HCT116 (cell line): ENCODE data around the gene FGF18. TPM values are rescaled to one million over a fixed set of nuclear protein-coding genes. Genes with fewer than 3 reads are reported as not detected.

Experiments
- ATAC-seq: fragments of 200-7000 bp; cut with Tn5 transposase; 2 replicates; pipeline ENCODE4 v1.9.1; 2020; ENCODE audit warnings: mild to moderate bottlenecking, moderate library complexity
- BruUV-seq: library from RNA; stranded (reverse); fragments of 400-500 nt; replicated peaks from 2 replicates; lab custom pipeline; 2021; lab: Mats Ljungman, UMichigan
- CTCF ChIA-PET: fragments of 300-600 bp; sonication (Branson Sonifier 250); formaldehyde crosslinking; loops from one replicate; lab custom pipeline; 2021; ENCODE audit warnings: antibody characterized with exemption; lab: Charles Lee
- POLR2A ChIA-PET: fragments of 300-600, 350-600 bp; sonication (Branson Sonifier 250); formaldehyde crosslinking; loops from one replicate; lab custom pipeline; 2021; ENCODE audit warnings: antibody characterized with exemption; lab: Charles Lee
- RAD21 ChIA-PET, 2 experiments: fragments of 300-600 bp; sonication (Branson Sonifier 250); formaldehyde crosslinking; loops; one replicate each; lab custom pipeline; 2023; ENCODE audit warnings: low total read pairs in 2 of 2; ENCODE audit not compliant: uncharacterized antibody in 2 of 2, unreplicated experiment in 2 of 2, low non-redundant PET in 1 of 2; lab: Charles Lee
- DNase-seq: peaks from one replicate; pipeline ENCODE4 v3.0.0-alpha.2; 2010; ENCODE audit warnings: low read depth, low spot score
- H2AFZ ChIP-seq: fragments of 200-600 bp; shearing (Covaris generic), sonication (generic); 2 replicates; pipeline ENCODE4 v1.6.1; 2017; ENCODE audit warnings: low read depth, mixed run types, mixed read lengths, antibody characterized with exemption, low read length; ENCODE audit not compliant: poor library complexity, severe bottlenecking
- H3K27ac ChIP-seq: 2 replicates; pipeline ENCODE4 v1.5.1; 2012; ENCODE audit warnings: low read depth, low read length
- H3K27me3 ChIP-seq: fragments of 200-600 bp; sonication (generic); 2 replicates; pipeline ENCODE4 v1.6.1; 2016; ENCODE audit warnings: mixed run types, low read length, mixed read lengths; ENCODE audit not compliant: insufficient read depth
- H3K36me3 ChIP-seq, 2 experiments: fragments of 200-500 bp in 1 of 2; fragments of 200-600 bp in 1 of 2; sonication (Bioruptor generic) in 1 of 2; sonication (generic) in 1 of 2; 2 replicates each; pipeline versions ENCODE4 v1.5.1 to v1.6.1; 2014 to 2016; ENCODE audit warnings: low read length in 2 of 2, inconsistent platforms in 1 of 2, mixed read lengths in 1 of 2, mixed run types in 1 of 2; ENCODE audit not compliant: insufficient read depth in 2 of 2, control insufficient read depth in 1 of 2
- H3K4me1 ChIP-seq, 2 experiments: fragments of 200-600 bp in 1 of 2; sonication (generic) in 1 of 2; 2 replicates each; pipeline versions ENCODE4 v1.5.1 to v1.6.1; 2012 to 2017; ENCODE audit warnings: low read length in 2 of 2, inconsistent platforms in 1 of 2, mild to moderate bottlenecking in 1 of 2, mixed read lengths in 1 of 2, mixed run types in 1 of 2, moderate library complexity in 1 of 2; ENCODE audit not compliant: insufficient read depth in 2 of 2, control insufficient read depth in 1 of 2
- H3K4me2 ChIP-seq: fragments of 200-600 bp; sonication (generic); 2 replicates; pipeline ENCODE4 v1.6.1; 2017; ENCODE audit warnings: mixed run types, low read length, mixed read lengths
- H3K4me3 ChIP-seq, 2 experiments: fragments of 200-600 bp in 1 of 2; sonication (generic) in 1 of 2; replicated peaks in 1 of 2; 2 replicates each; pipeline ENCODE4 v1.5.1; 2011 to 2016; ENCODE audit warnings: low read length in 2 of 2, control low read depth in 1 of 2, low read depth in 1 of 2, mild to moderate bottlenecking in 1 of 2, mixed read lengths in 1 of 2, mixed run types in 1 of 2
- H3K79me2 ChIP-seq: fragments of 200-600 bp; sonication (generic); 2 replicates; pipeline ENCODE4 v1.6.1; 2017; ENCODE audit warnings: mild to moderate bottlenecking, mixed run types, low read length, moderate library complexity, mixed read lengths; ENCODE audit not compliant: insufficient read depth
- H3K9ac ChIP-seq: fragments of 200-600 bp; sonication (generic); 2 replicates; pipeline ENCODE4 v1.6.1; 2016; ENCODE audit warnings: low read length, mixed read lengths
- H3K9me2 ChIP-seq: fragments of 200-600 bp; sonication (generic), shearing (Covaris generic); 2 replicates; pipeline ENCODE4 v1.6.1; 2017; ENCODE audit warnings: mixed run types, mild to moderate bottlenecking, moderate library complexity; ENCODE audit not compliant: insufficient read depth
- H3K9me3 ChIP-seq, 2 experiments: fragments of 200-500 bp in 1 of 2; fragments of 200-600 bp in 1 of 2; sonication (Bioruptor generic) in 1 of 2; sonication (generic) in 1 of 2; 2 replicates each; pipeline ENCODE4 v1.6.1; 2014 to 2017; ENCODE audit warnings: low read length in 2 of 2, mixed read lengths in 2 of 2, inconsistent platforms in 1 of 2, low read depth in 1 of 2, mild to moderate bottlenecking in 1 of 2, mixed run types in 1 of 2, moderate library complexity in 1 of 2; ENCODE audit not compliant: control insufficient read depth in 1 of 2, insufficient read depth in 1 of 2
- H4K20me1 ChIP-seq: fragments of 200-600 bp; sonication (generic), shearing (Covaris generic); 2 replicates; pipeline ENCODE4 v1.6.1; 2017; ENCODE audit warnings: mixed run types, mild to moderate bottlenecking, moderate library complexity; ENCODE audit not compliant: insufficient read depth
- ELF1 ChIP-seq: IDR thresholded peaks from 2 replicates; pipeline ENCODE4 v1.6.1; 2012; ENCODE audit warnings: low read depth, borderline replicate concordance
- RAD21 ChIP-seq: IDR thresholded peaks from 2 replicates; pipeline ENCODE4 v1.6.1; 2012; ENCODE audit warnings: low read depth, mild to moderate bottlenecking
- ZBTB33 ChIP-seq: IDR thresholded peaks from 2 replicates; pipeline ENCODE4 v1.6.1; 2011; ENCODE audit warnings: mild to moderate bottlenecking, low read length, moderate library complexity; ENCODE audit not compliant: insufficient replicate concordance; ENCODE audit errors: extremely low read depth
- ZFX ChIP-seq: fragments of 450-650 bp; IDR thresholded peaks from 2 replicates; pipeline ENCODE4 v1.6.1; 2017
- intact Hi-C: fragments of 100-400 bp; cut with micrococcal nuclease; formaldehyde crosslinking; loops from 2 replicates; pipeline ENCODE4 v1.10.0; 2022
- total RNA-seq: library from RNA; stranded (reverse); gene quantifications from one replicate; pipeline ENCODE4 v1.2.1, GENCODE V29; 2021; ENCODE audit not compliant: unreplicated experiment

FGF18 gene
- total RNA-seq, 1 experiment from 2014 or later = 0.96 TPM

DNA sequence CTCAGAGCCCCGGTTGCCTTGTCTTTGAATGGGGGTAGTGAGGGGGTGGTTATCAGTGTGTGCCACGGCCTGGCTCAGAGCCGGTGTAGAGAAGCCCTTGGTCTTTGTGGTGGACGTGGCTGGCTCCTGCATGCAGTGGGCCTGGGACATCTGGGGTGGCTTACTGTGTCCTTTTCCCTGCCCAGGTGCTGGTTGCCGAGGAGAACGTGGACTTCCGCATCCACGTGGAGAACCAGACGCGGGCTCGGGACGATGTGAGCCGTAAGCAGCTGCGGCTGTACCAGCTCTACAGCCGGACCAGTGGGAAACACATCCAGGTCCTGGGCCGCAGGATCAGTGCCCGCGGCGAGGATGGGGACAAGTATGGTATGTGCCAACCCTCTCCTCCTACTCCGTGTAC, 16.5 kb downstream of the FGF18 start:
- no peaks in the 10 kb centered on the region for H3K9me3 ChIP-seq
- H3K4me1 ChIP-seq = no peaks in the 10 kb centered on the region
- H3K79me2 ChIP-seq = no peaks in the 10 kb centered on the region
- DNase-seq (no peak), ATAC-seq (no peak)
- H3K9me2 ChIP-seq = no peaks in the 10 kb centered on the region
- H3K4me2 ChIP-seq = no peak overlapping the region
- POLR2A ChIA-PET = no interaction called here
- CTCF ChIA-PET = no interaction called here
- no peaks in the 10 kb centered on the region for H3K27me3 ChIP-seq
- no peak overlapping the region for H2AFZ ChIP-seq
- no TSS peak for BruUV-seq
- no peak overlapping the region for H3K27ac ChIP-seq
- no peaks in the 10 kb centered on the region for H4K20me1 ChIP-seq
- intact Hi-C loops = no loop called here
- RAD21 ChIA-PET = no interaction called here
- no peak overlapping the region for H3K4me3 ChIP-seq
- TF ChIP-seq ZBTB33 = no peak
- no peak for TF ChIP-seq ZFX
- TF ChIP-seq ELF1 = no peak
- no peak for TF ChIP-seq RAD21
- H3K36me3 ChIP-seq = no peaks in the 10 kb centered on the region
- H3K9ac ChIP-seq = no peak overlapping the region

GRCh38 chr5:171436804-171437285, 17.4 kb downstream of the FGF18 start:
- CTCF ChIA-PET = no interaction called here
- H3K27me3 ChIP-seq = no peaks in the 10 kb centered on the region
- H3K4me1 ChIP-seq = no peaks in the 10 kb centered on the region
- H2AFZ ChIP-seq = no peak overlapping the region
- H3K9me2 ChIP-seq = no peaks in the 10 kb centered on the region
- no peaks in the 10 kb centered on the region for H4K20me1 ChIP-seq
- DNase-seq = no peak
- no peak for ATAC-seq
- no TSS peak for BruUV-seq
- no peak for TF ChIP-seq ZBTB33
- intact Hi-C loops = no loop called here
- no peak overlapping the region for H3K27ac ChIP-seq
- no peak overlapping the region for H3K4me2 ChIP-seq
- no peaks in the 10 kb centered on the region for H3K79me2 ChIP-seq
- no peaks in the 10 kb centered on the region for H3K36me3 ChIP-seq
- POLR2A ChIA-PET = no interaction called here
- no peak overlapping the region for H3K4me3 ChIP-seq
- no peak overlapping the region for H3K9ac ChIP-seq
- RAD21 ChIA-PET = no interaction called here
- H3K9me3 ChIP-seq = no peaks in the 10 kb centered on the region
